Measurements from ENCODE around the gene GP2. TPM values are rescaled to one million over a fixed set of nuclear protein-coding genes. Genes with fewer than 3 reads are reported as not detected.

The GP2 gene
- total and polyA plus RNA-seq, 2 donors (not counting 1 experiment from before 2014, with no cell fraction given): not detected

- H3K27ac ChIP-seq (ENCODE audit: low read length in 2 of 2): no peak overlapping the region
- CTCF ChIA-PET: interaction anchor here (1.6 kb wide), 1 partner anchor 9 kb away, joined by 3 read pairs; no protein-coding TSS in a partner anchor
- no peak overlapping the region for H3K4me2 ChIP-seq (replicated peaks; ENCODE audit: low read depth, low read length, poor library complexity, severe bottlenecking)
- no peak for ATAC-seq (ENCODE audit: low read depth)
- POLR2A ChIA-PET: no interaction called here
- DNase-seq: no peak
- Mint-ChIP-seq H3K4me3 (no peak overlapping the region), H3K4me1 (no peaks in the 10 kb centered on the region), H3K27ac (no peak overlapping the region), H3K27me3 (peaks cover 6% of the 10 kb centered on the region), H3K9me3 (ENCODE audit: insufficient read depth) (no peaks in the 10 kb centered on the region)
- no peak overlapping the region for H2AFZ ChIP-seq (ENCODE audit: insufficient read depth, low read depth, low read length, poor library complexity, severe bottlenecking)
- no peaks in the 10 kb centered on the region for H3K36me3 ChIP-seq (replicated peaks in 1 of 2; ENCODE audit: control extremely low read depth in 1 of 2, control insufficient read depth in 1 of 2, extremely low read depth in 1 of 2, insufficient read depth in 2 of 2, low read length in 1 of 2)
- no peak overlapping the region for H3K4me3 ChIP-seq (ENCODE audit: control extremely low read depth in 1 of 5, extremely low read depth in 1 of 5, insufficient read depth in 1 of 5, low read depth in 2 of 5, low read length in 4 of 5)
- TF ChIP-seq EZH2 (IDR thresholded peaks at IDR 0.05; ENCODE audit: borderline replicate concordance, insufficient read depth, low read depth, low read length, poor library complexity, severe bottlenecking) (no peak), CTCF (IDR thresholded peaks at IDR 0.05) (no peak)
- H3K79me2 ChIP-seq (ENCODE audit: control insufficient read depth, insufficient read depth, low read length): no peaks in the 10 kb centered on the region
- no peaks in the 10 kb centered on the region for H4K20me1 ChIP-seq (ENCODE audit: control insufficient read depth, insufficient read depth, low read length, poor library complexity, severe bottlenecking)
- no peaks in the 10 kb centered on the region for H3K27me3 ChIP-seq (replicated peaks in 1 of 4; ENCODE audit: control extremely low read depth in 1 of 4, control insufficient read depth in 3 of 4, insufficient read depth in 4 of 4, low read length in 3 of 4)
- H3K9me3 ChIP-seq (ENCODE audit: control extremely low read depth in 1 of 3, control insufficient read depth in 2 of 3, insufficient read depth in 1 of 3, low read length in 2 of 3): peaks cover 0 to 4% (median 0%) of the 10 kb centered on the region in 3 donors
- intact Hi-C loops (cut with micrococcal nuclease): no loop called here
- H3K4me1 ChIP-seq (ENCODE audit: control insufficient read depth in 2 of 2, insufficient read depth in 2 of 2, low read length in 2 of 2): no peaks in the 10 kb centered on the region
- whole genome bisulfite sequencing (ENCODE audit: insufficient coverage): 54% methylated on average over 15 of the region's 16 CpGs
- H3K9ac ChIP-seq (ENCODE audit: low read length): no peak overlapping the region
Observed at GRCh38 chr16:20291208-20292206, 35.8 kb downstream of the GP2 start.

GRCh38 chr16:20289571-20289970 lies 37.7 kb downstream of the GP2 start:
- no peak overlapping the region for H3K9ac ChIP-seq (ENCODE audit: low read length)
- H3K4me1 ChIP-seq (ENCODE audit: control insufficient read depth in 2 of 2, insufficient read depth in 2 of 2, low read length in 2 of 2): no peaks in the 10 kb centered on the region
- no peak overlapping the region for H3K4me3 ChIP-seq (ENCODE audit: control extremely low read depth in 1 of 5, extremely low read depth in 1 of 5, insufficient read depth in 1 of 5, low read depth in 2 of 5, low read length in 4 of 5)
- H3K79me2 ChIP-seq (ENCODE audit: control insufficient read depth, insufficient read depth, low read length): no peaks in the 10 kb centered on the region
- H3K27me3 ChIP-seq (replicated peaks in 1 of 4; ENCODE audit: control extremely low read depth in 1 of 4, control insufficient read depth in 3 of 4, insufficient read depth in 4 of 4, low read length in 3 of 4): no peaks in the 10 kb centered on the region
- H3K36me3 ChIP-seq (replicated peaks in 1 of 2; ENCODE audit: control extremely low read depth in 1 of 2, control insufficient read depth in 1 of 2, extremely low read depth in 1 of 2, insufficient read depth in 2 of 2, low read length in 1 of 2): no peaks in the 10 kb centered on the region
- no peak overlapping the region for H3K4me2 ChIP-seq (replicated peaks; ENCODE audit: low read depth, low read length, poor library complexity, severe bottlenecking)
- ChIA-PET CTCF (no interaction called here), POLR2A (no interaction called here)
- Mint-ChIP-seq H3K9me3 (ENCODE audit: insufficient read depth) (peaks cover 3% of the 10 kb centered on the region), H3K4me3 (no peak overlapping the region), H3K27me3 (peaks cover 6% of the 10 kb centered on the region), H3K27ac (no peak overlapping the region), H3K4me1 (no peaks in the 10 kb centered on the region)
- no peak for ATAC-seq (ENCODE audit: low read depth)
- intact Hi-C loops (cut with micrococcal nuclease): no loop called here
- DNase-seq: no peak
- no peaks in the 10 kb centered on the region for H4K20me1 ChIP-seq (ENCODE audit: control insufficient read depth, insufficient read depth, low read length, poor library complexity, severe bottlenecking)
- peaks cover 0 to 4% (median 0%) of the 10 kb centered on the region in 3 donors for H3K9me3 ChIP-seq (ENCODE audit: control extremely low read depth in 1 of 3, control insufficient read depth in 2 of 3, insufficient read depth in 1 of 3, low read length in 2 of 3)
- no peak overlapping the region for H2AFZ ChIP-seq (ENCODE audit: insufficient read depth, low read depth, low read length, poor library complexity, severe bottlenecking)
- TF ChIP-seq EZH2 (IDR thresholded peaks at IDR 0.05; ENCODE audit: borderline replicate concordance, insufficient read depth, low read depth, low read length, poor library complexity, severe bottlenecking) (no peak), CTCF (IDR thresholded peaks at IDR 0.05) (no peak)
- no peak overlapping the region for H3K27ac ChIP-seq (ENCODE audit: low read length in 2 of 2)
- WGBS (ENCODE audit: insufficient coverage): 92% methylated on average over 3 of the region's 3 CpGs
